ENCODE measurements around the gene CASP7. TPM values are rescaled to one million over a fixed set of nuclear protein-coding genes. Genes with fewer than 3 reads are reported as not detected.

CASP7 gene
- total RNA-seq, 4 donors from 2014 or later, result 5.3 to 23.9 (median 8.9) TPM

DNA sequence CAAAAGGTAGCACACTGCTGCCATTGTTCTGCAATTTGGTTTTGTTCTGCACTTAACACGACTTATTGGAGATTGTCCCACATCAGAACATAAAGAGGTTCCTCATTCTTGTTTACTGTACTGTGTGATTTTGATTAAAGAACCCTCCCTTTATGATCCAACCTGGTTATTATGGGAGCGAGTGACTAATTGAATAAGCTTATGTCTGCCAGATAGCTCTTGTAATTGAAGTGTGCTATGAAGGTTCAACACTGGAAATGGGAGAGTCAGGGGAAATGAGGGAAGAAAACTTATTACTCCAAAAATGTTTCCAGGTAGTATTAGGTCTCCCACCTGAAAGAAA is 33.9 kb downstream of the CASP7 start:
- Histone ChIP-seq H3K4me1 (no peaks in the 10 kb centered on the region), H3K4me3 (no peak overlapping the region), H3K27ac (no peak overlapping the region), H3K9me3 (no peaks in the 10 kb centered on the region), H3K36me3 (peaks cover 0 to 4% of the 10 kb centered on the region in 2 donors), H3K27me3 (no peaks in the 10 kb centered on the region)
- intact Hi-C loops (cut with DNase I; ENCODE audit: low total_unique reads), result no loop called here
- in situ Hi-C loops (cut with MboI; ENCODE audit: low sequenced_read_pairs in 4 of 4), result loop anchor here in 1 of 4 donors (25.0 kb wide), 1 partner anchor 399 kb away; no protein-coding TSS in a partner anchor
- ATAC-seq (no peak), DNase-seq (no peak)
- TF ChIP-seq, protein P1, sequence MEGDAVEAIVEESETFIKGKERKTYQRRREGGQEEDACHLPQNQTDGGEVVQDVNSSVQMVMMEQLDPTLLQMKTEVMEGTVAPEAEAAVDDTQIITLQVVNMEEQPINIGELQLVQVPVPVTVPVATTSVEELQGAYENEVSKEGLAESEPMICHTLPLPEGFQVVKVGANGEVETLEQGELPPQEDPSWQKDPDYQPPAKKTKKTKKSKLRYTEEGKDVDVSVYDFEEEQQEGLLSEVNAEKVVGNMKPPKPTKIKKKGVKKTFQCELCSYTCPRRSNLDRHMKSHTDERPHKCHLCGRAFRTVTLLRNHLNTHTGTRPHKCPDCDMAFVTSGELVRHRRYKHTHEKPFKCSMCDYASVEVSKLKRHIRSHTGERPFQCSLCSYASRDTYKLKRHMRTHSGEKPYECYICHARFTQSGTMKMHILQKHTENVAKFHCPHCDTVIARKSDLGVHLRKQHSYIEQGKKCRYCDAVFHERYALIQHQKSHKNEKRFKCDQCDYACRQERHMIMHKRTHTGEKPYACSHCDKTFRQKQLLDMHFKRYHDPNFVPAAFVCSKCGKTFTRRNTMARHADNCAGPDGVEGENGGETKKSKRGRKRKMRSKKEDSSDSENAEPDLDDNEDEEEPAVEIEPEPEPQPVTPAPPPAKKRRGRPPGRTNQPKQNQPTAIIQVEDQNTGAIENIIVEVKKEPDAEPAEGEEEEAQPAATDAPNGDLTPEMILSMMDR (IDR thresholded peaks at IDR 0.05 in 4 of 5, conservative IDR thresholded peaks at IDR 0.05 in 1 of 5), result no peak
- TF ChIP-seq POLR2A (IDR thresholded peaks at IDR 0.05), result no peak

DNA sequence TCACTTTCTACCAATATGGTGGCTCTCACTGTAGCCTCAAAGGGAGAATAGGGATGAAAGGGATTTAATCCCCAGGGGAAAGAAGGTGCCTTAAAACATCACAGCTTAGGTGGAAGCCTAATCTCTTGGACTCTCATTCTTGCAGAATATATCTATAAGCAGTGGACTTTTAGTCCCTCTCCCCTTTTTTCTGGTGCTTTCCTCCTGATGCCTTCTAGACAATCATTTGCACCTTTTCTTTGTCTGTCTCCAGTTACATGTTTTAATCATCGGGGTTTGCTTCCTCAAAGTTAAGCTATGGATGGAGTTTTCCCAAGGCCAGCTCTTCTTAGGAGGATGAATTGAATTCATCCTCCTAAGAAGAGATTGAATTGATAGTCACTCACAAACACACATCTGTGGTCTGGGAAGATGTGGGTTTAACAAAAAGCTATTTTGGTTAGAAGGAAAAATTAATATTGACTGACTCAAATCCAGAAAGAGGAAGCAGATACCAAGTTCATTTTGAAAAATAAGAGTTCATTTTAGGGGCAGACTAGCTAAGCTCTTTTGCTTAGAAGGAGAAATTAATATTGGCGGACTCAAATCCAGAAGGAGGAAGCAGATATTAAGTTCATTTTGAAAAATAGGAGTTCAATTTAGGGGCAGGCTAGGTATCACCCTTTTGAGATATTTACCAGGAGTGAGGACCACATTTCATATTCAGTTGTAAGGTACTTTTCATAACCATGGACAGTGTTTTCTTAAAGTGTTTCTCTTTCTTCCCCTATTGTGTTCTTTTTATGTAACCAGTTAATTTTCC is 36.6 kb downstream of the CASP7 start:
- TF ChIP-seq, protein P1 (IDR thresholded peaks at IDR 0.05 in 4 of 5, conservative IDR thresholded peaks at IDR 0.05 in 1 of 5), result no peak
- no peak for TF ChIP-seq POLR2A (IDR thresholded peaks at IDR 0.05)
- ATAC-seq, result no peak
- in situ Hi-C loops (cut with MboI; ENCODE audit: low sequenced_read_pairs in 4 of 4), result loop anchor here in 1 of 4 donors (25.0 kb wide), 1 partner anchor 396 kb away; no protein-coding TSS in a partner anchor
- Histone ChIP-seq H3K9me3 (no peaks in the 10 kb centered on the region), H3K27me3 (no peaks in the 10 kb centered on the region), H3K36me3 (peaks cover 0 to 10% of the 10 kb centered on the region in 2 donors), H3K27ac (no peak overlapping the region), H3K4me3 (no peak overlapping the region), H3K4me1 (no peaks in the 10 kb centered on the region)
- DNase-seq, result no peak
- intact Hi-C loops (cut with DNase I; ENCODE audit: low total_unique reads), result no loop called here

DNA sequence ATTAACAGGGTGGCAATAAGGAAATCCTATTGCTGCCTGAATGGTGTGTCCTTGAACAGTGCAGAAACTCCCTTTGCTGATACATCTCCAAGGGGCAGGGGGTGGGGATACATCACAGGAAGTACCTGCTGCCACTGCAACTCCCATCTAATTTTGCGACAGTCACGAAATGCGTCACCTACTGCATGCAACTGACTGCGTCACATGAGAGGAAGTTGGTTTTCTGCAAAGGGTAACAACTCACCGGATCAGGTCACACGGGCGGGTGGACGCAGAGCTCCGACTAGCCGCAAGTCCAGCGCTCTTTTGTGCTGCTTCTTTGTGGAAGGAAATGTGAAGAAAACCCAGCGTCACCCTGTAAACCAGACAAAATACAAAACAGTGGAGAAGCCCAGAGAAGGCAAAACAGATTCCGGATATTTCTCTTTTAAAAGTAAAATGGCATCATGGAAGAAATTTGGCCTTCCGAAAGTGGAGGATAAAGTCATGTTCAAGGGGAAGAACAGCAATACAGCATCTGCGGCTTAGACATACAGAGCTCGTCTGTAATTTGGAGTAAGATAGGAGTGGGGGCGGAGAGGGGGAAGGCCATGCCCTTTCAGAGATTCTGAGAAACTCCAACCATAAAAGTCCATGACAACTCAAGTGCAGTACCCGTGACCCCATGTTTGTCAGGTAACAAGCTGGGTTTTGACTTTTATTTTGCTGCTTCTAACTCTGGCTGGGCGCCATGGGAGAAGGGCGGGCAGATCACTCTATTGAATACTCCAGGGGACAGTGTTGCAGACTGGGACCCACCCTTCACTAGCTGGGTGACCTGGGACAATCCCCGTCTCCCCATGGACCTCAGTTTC is 39.5 kb downstream of the CASP7 start:
- no peaks in the 10 kb centered on the region for H3K4me1 ChIP-seq
- no peak for ATAC-seq
- no peak for DNase-seq
- no peak overlapping the region for H3K4me3 ChIP-seq
- intact Hi-C loops (cut with DNase I; ENCODE audit: low total_unique reads) (no loop called here), in situ Hi-C loops (cut with MboI; ENCODE audit: low sequenced_read_pairs in 4 of 4) (loop anchor here in 1 of 4 donors (25.0 kb wide), 1 partner anchor 393 kb away; no protein-coding TSS in a partner anchor)
- TF ChIP-seq POLR2A (IDR thresholded peaks at IDR 0.05), result no peak
- TF ChIP-seq, protein P1 (IDR thresholded peaks at IDR 0.05 in 4 of 5, conservative IDR thresholded peaks at IDR 0.05 in 1 of 5), result no peak
- H3K27ac ChIP-seq, result no peak overlapping the region
- no peaks in the 10 kb centered on the region for H3K27me3 ChIP-seq
- peaks cover 0 to 36% of the 10 kb centered on the region in 2 donors for H3K36me3 ChIP-seq
- no peaks in the 10 kb centered on the region for H3K9me3 ChIP-seq

DNA sequence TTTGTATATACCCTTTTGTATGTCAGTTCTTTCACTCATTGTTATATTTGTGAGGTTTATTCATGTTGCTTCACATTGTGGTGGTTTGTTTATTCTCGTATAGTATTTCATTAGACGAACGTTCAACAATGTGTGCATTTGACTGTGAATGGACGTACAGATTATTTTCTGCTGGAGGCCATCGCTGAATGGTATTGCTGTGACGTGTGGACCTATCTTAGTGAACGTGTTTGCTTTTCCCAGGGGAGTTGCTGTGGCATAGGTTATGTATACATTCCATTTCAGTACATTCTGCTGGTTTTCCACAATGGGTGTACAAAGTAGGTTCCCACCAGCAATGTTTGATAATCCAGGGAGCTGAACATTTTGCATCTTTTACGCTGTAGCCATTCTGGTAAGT is 40.7 kb downstream of the CASP7 start:
- in situ Hi-C loops (cut with MboI; ENCODE audit: low sequenced_read_pairs in 4 of 4) (loop anchor here in 1 of 4 donors (25.0 kb wide), 1 partner anchor 392 kb away; no protein-coding TSS in a partner anchor), intact Hi-C loops (cut with DNase I; ENCODE audit: low total_unique reads) (no loop called here)
- H3K27ac ChIP-seq, result no peak overlapping the region
- no peak overlapping the region for H3K4me3 ChIP-seq
- ATAC-seq, result no peak
- no peaks in the 10 kb centered on the region for H3K27me3 ChIP-seq
- no peak for TF ChIP-seq POLR2A (IDR thresholded peaks at IDR 0.05)
- TF ChIP-seq, protein P1 (IDR thresholded peaks at IDR 0.05 in 4 of 5, conservative IDR thresholded peaks at IDR 0.05 in 1 of 5), result no peak
- no peak for DNase-seq
- no peaks in the 10 kb centered on the region for H3K4me1 ChIP-seq
- peaks cover 0 to 48% of the 10 kb centered on the region in 2 donors for H3K36me3 ChIP-seq
- no peaks in the 10 kb centered on the region for H3K9me3 ChIP-seq

Measured in gastrocnemius medialis (tissue), 4 donors.